CD14-positive monocyte (primary cell): Measurements from ENCODE around the gene SELENOM. TPM values are rescaled to one million over a fixed set of nuclear protein-coding genes. Genes with fewer than 3 reads are reported as not detected.

Source experiments
- DNase-seq, 3 donors: peaks; one replicate each; pipeline ENCODE4 v3.0.0-alpha.2; 2011 to 2022
- H2AFZ ChIP-seq: 2 replicates; pipeline ENCODE4 v1.6.0; 2012; ENCODE audit warnings: mild to moderate bottlenecking, low read depth, low read length, inconsistent platforms; ENCODE audit not compliant: insufficient read depth, poor library complexity, severe bottlenecking
- H3K27ac ChIP-seq, 2 donors: 1 replicate in 1 of 2; 2 replicates in 1 of 2; pipeline ENCODE4 v1.5.1; 2012 to 2013; ENCODE audit warnings: low read length in 2 of 2, control low read depth in 1 of 2, inconsistent platforms in 1 of 2, low read depth in 1 of 2, mild to moderate bottlenecking in 1 of 2
- H3K27me3 ChIP-seq, 2 donors: one replicate each; pipeline versions ENCODE4 v1.6.0 to v1.6.1; 2011 to 2013; ENCODE audit warnings: low read length in 2 of 2; ENCODE audit not compliant: control insufficient read depth in 2 of 2, insufficient read depth in 2 of 2
- H3K36me3 ChIP-seq, 2 donors: replicated peaks in 1 of 2; 1 replicate in 1 of 2; 2 replicates in 1 of 2; pipeline versions ENCODE4 v1.5.1 to v1.6.1; 2012 to 2013; ENCODE audit warnings: low read length in 2 of 2, control low read depth in 1 of 2, inconsistent platforms in 1 of 2, mild to moderate bottlenecking in 1 of 2; ENCODE audit not compliant: insufficient read depth in 2 of 2, control insufficient read depth in 1 of 2
- H3K4me1 ChIP-seq, 2 donors: 1 replicate in 1 of 2; 2 replicates in 1 of 2; pipeline versions ENCODE4 v1.5.1 to v1.6.1; 2012 to 2013; ENCODE audit warnings: low read length in 2 of 2, control low read depth in 1 of 2, inconsistent platforms in 1 of 2, mild to moderate bottlenecking in 1 of 2, moderate library complexity in 1 of 2; ENCODE audit not compliant: insufficient read depth in 2 of 2, control insufficient read depth in 1 of 2
- H3K4me2 ChIP-seq: replicated peaks from 2 replicates; pipeline ENCODE3; 2012; ENCODE audit warnings: low read length, moderate library complexity, mild to moderate bottlenecking; ENCODE audit not compliant: poor library complexity, severe bottlenecking; ENCODE audit errors: extremely low read depth
- H3K4me3 ChIP-seq, 3 experiments: fragments of 200-600 bp in 1 of 3; sonication (generic) in 1 of 3; replicated peaks in 1 of 3; 1 replicate in 2 of 3; 2 replicates in 1 of 3; pipeline ENCODE4 v1.5.1; 2011 to 2013; ENCODE audit warnings: low read length in 3 of 3, mild to moderate bottlenecking in 3 of 3, control low read depth in 2 of 3, low read depth in 2 of 3, inconsistent platforms in 1 of 3, moderate library complexity in 1 of 3
- H3K79me2 ChIP-seq: 2 replicates; pipeline ENCODE4 v1.6.0; 2012; ENCODE audit warnings: mild to moderate bottlenecking, control low read depth, inconsistent platforms, low read length, moderate library complexity; ENCODE audit not compliant: insufficient read depth
- H3K9ac ChIP-seq: 2 replicates; pipeline ENCODE4 v1.6.0; 2017; ENCODE audit warnings: low read length, mild to moderate bottlenecking; ENCODE audit not compliant: insufficient read depth, poor library complexity, severe bottlenecking
- H3K9me3 ChIP-seq, 2 donors: replicated peaks in 1 of 2; 1 replicate in 1 of 2; 2 replicates in 1 of 2; pipeline versions ENCODE4 v1.5.1 to v1.6.1; 2012 to 2013; ENCODE audit warnings: low read length in 2 of 2, control low read depth in 1 of 2; ENCODE audit not compliant: control insufficient read depth in 1 of 2, insufficient read depth in 1 of 2
- H4K20me1 ChIP-seq: 2 replicates; pipeline ENCODE4 v1.6.0; 2012; ENCODE audit warnings: mild to moderate bottlenecking, low read length, control low read depth, moderate library complexity; ENCODE audit not compliant: insufficient read depth
- H3K27ac Mint-ChIP-seq, 7 donors: one replicate each; pipeline ENCODE4 v1.8.0; 2020; ENCODE audit warnings: mild to moderate bottlenecking in 7 of 7, mixed read lengths in 7 of 7, moderate library complexity in 6 of 7, inconsistent platforms in 2 of 7
- H3K27me3 Mint-ChIP-seq, 3 donors: one replicate each; pipeline ENCODE4 v1.8.0; 2021 to 2022; ENCODE audit warnings: low read depth in 3 of 3, mild to moderate bottlenecking in 3 of 3, mixed read lengths in 3 of 3, moderate library complexity in 3 of 3, inconsistent platforms in 1 of 3
- H3K36me3 Mint-ChIP-seq, 2 donors: one replicate each; pipeline ENCODE4 v1.8.0; 2020; ENCODE audit warnings: mixed read lengths in 2 of 2, inconsistent platforms in 1 of 2, mild to moderate bottlenecking in 1 of 2
- H3K4me1 Mint-ChIP-seq: one replicate; pipeline ENCODE4 v1.8.0; 2020; ENCODE audit warnings: mild to moderate bottlenecking, mixed read lengths
- H3K4me3 Mint-ChIP-seq, 2 donors: one replicate each; pipeline ENCODE4 v1.8.0; 2020; ENCODE audit warnings: mild to moderate bottlenecking in 2 of 2, mixed read lengths in 2 of 2, moderate library complexity in 1 of 2
- H3K9me3 Mint-ChIP-seq, 7 donors: one replicate each; pipeline ENCODE4 v1.8.0; 2020 to 2022; ENCODE audit warnings: mixed read lengths in 7 of 7, mild to moderate bottlenecking in 6 of 7, moderate library complexity in 6 of 7, inconsistent platforms in 2 of 7
- WGBS: methylation state at CpG from one replicate; pipeline ENCODE4 v1.1.5; 2013; ENCODE audit warnings: missing lambda C conversion rate; ENCODE audit not compliant: insufficient coverage; 5-methylcytosine and 5-hydroxymethylcytosine counted together
- intact Hi-C, 2 donors: fragments of 100-400 bp; cut with micrococcal nuclease; formaldehyde crosslinking; loops; one replicate each; pipeline versions ENCODE4 v1.15.0 to v1.15.1; 2023
- polyA plus RNA-seq, 3 donors: library from polyadenylated mRNA; depleted of rRNA in 1 of 3; unstranded in 2 of 3; stranded (reverse) in 1 of 3; fragments of 300-500 nt in 2 of 3; fragments of >200 nt in 1 of 3; fragmentation: Illumina TruSeq in 2 of 3; gene quantifications; 1 replicate in 2 of 3; 2 replicates in 1 of 3; pipeline ENCODE4 v1.2.3, GENCODE V29; 2012 to 2021
- TF ChIP-seq, protein P1 (sequence below): fragments of 200-600 bp; IDR thresholded peaks from one replicate; pipeline ENCODE4 v1.8.0; 2022; ENCODE audit warnings: antibody characterized with exemption, mild to moderate bottlenecking

Gene SELENOM
- polyA plus RNA-seq, 3 donors: 3.2 to 7.6 (median 3.4) TPM

DNA sequence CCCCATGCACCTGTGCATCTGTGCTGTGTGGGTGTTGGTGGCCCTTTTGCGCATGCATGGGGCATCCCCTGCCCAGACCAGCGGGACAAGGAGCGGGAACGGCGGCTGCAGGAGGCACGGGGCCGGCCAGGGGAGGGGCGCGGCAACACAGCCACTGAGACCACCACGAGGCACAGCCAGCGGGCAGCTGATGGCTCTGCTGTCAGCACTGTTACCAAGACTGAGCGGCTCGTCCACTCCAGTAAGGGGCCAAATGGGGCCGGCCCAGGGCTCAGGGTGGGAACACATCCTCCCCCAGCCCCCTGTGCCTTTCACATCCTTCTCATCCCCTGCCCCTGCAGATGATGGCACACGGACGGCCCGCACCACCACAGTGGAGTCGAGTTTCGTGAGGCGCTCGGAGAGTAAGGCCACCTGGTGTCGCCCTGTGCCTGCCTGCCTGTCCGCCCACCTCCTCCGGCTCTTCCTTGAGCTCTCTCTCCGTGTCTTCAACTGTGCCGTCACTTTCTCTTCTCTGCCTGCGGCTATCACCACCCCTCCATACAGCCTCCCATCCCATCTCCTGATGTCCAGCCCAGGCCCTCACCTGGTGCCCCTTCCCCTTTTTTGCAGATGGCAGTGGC is 10.6 kb downstream of the SELENOM start:
- TF ChIP-seq, protein P1, sequence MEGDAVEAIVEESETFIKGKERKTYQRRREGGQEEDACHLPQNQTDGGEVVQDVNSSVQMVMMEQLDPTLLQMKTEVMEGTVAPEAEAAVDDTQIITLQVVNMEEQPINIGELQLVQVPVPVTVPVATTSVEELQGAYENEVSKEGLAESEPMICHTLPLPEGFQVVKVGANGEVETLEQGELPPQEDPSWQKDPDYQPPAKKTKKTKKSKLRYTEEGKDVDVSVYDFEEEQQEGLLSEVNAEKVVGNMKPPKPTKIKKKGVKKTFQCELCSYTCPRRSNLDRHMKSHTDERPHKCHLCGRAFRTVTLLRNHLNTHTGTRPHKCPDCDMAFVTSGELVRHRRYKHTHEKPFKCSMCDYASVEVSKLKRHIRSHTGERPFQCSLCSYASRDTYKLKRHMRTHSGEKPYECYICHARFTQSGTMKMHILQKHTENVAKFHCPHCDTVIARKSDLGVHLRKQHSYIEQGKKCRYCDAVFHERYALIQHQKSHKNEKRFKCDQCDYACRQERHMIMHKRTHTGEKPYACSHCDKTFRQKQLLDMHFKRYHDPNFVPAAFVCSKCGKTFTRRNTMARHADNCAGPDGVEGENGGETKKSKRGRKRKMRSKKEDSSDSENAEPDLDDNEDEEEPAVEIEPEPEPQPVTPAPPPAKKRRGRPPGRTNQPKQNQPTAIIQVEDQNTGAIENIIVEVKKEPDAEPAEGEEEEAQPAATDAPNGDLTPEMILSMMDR: no peak
- H3K36me3 ChIP-seq: peaks cover 35 to 45% of the 10 kb centered on the region in 2 donors
- no peaks in the 10 kb centered on the region for H3K79me2 ChIP-seq
- no peak overlapping the region for H3K27ac ChIP-seq
- H3K4me3 Mint-ChIP-seq: no peak overlapping the region
- intact Hi-C loops: no loop called here
- no peak overlapping the region for H3K9ac ChIP-seq
- no peaks in the 10 kb centered on the region for H3K9me3 Mint-ChIP-seq
- H4K20me1 ChIP-seq: no peaks in the 10 kb centered on the region
- no peaks in the 10 kb centered on the region for H3K4me1 Mint-ChIP-seq
- no peak overlapping the region for H3K4me3 ChIP-seq
- no peak for DNase-seq
- H3K27ac Mint-ChIP-seq: peak overlapping the region in 1 of 7 donors; percentile 19
- H3K9me3 ChIP-seq: no peaks in the 10 kb centered on the region
- no peaks in the 10 kb centered on the region for H3K27me3 ChIP-seq
- H3K27me3 Mint-ChIP-seq: peaks cover 0 to 3% (median 1%) of the 10 kb centered on the region in 3 donors
- H2AFZ ChIP-seq: no peak overlapping the region
- 98% methylated on average over 22 of the region's 27 CpGs for WGBS
- H3K36me3 Mint-ChIP-seq: peaks cover 48 to 74% of the 10 kb centered on the region in 2 donors
- no peaks in the 10 kb centered on the region for H3K4me1 ChIP-seq
- no peak overlapping the region for H3K4me2 ChIP-seq

DNA sequence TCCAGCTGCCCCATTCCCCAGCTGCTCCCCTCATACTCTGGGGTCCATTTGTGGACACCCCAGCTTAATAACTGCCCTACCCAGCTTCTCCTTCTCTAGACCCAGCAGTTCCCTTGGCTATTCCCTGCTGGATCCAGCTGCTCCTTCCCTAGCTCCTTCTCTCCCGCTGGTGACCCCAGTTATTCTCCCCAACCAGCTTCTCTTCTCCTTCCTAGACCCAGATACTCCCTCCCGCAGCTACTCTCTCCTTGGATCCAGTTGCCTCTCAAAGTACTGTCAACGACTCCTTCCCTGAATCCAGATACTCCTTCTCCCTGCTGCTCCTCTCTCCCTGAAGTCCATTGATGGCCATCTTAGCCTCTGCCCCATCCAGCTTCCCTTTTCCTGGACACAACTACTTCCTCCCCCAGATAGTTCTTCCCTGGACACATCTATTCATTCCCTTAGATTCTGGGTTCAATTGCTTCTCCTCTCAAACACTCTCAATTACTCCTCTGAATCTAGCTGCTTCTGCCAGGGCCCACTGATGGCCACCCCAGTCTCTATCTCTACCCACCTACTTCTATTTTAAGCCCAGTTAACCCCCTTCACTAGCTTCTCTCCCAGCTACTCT is 11.6 kb downstream of the SELENOM start:
- peak overlapping the region in 1 of 7 donors; percentile 47 for H3K27ac Mint-ChIP-seq
- H3K4me1 Mint-ChIP-seq: no peaks in the 10 kb centered on the region
- Histone ChIP-seq H3K4me1 (no peaks in the 10 kb centered on the region), H4K20me1 (no peaks in the 10 kb centered on the region), H3K9ac (no peak overlapping the region), H3K4me2 (no peak overlapping the region), H3K27ac (no peak overlapping the region), H3K79me2 (no peaks in the 10 kb centered on the region), H2AFZ (no peak overlapping the region), H3K4me3 (no peak overlapping the region), H3K27me3 (no peaks in the 10 kb centered on the region), H3K9me3 (no peaks in the 10 kb centered on the region), H3K36me3 (peaks cover 41 to 55% of the 10 kb centered on the region in 2 donors)
- peaks cover 0 to 1% (median 0%) of the 10 kb centered on the region in 3 donors for H3K27me3 Mint-ChIP-seq
- no peak overlapping the region for H3K4me3 Mint-ChIP-seq
- intact Hi-C loops: no loop called here
- H3K9me3 Mint-ChIP-seq: no peaks in the 10 kb centered on the region
- WGBS: 96% methylated on average over 3 of the region's 3 CpGs
- DNase-seq: no peak
- TF ChIP-seq, protein P1: no peak
- peaks cover 44 to 72% of the 10 kb centered on the region in 2 donors for H3K36me3 Mint-ChIP-seq
